ENCODE data around the gene GRIN2A. TPM values are rescaled to one million over a fixed set of nuclear protein-coding genes. Genes with fewer than 3 reads are reported as not detected.

Gene GRIN2A
- total RNA-seq, 1 experiment from 2014 or later, result 4.8 TPM

DNA sequence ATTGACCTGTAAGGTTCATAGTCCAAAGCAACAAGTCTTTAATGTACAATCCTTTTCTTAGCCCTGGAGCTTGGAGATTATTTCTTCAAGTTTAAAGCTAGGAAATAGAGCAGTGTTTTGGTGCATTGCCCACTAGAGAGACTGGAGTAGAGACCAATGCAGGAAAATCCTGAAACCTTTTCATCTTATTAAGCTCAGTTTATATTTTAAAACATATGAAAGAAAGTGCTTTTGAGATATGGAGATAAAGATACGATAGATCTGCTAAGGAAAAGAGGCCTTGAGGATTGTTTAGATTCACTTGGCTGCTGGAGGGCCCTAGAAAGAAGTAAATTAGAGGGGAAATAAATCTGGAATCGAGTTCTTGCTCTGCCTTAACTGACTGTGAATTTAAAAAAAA lies 212.0 kb downstream of the GRIN2A start:
- DNase-seq (ENCODE audit: low read depth), result no peak

DNA sequence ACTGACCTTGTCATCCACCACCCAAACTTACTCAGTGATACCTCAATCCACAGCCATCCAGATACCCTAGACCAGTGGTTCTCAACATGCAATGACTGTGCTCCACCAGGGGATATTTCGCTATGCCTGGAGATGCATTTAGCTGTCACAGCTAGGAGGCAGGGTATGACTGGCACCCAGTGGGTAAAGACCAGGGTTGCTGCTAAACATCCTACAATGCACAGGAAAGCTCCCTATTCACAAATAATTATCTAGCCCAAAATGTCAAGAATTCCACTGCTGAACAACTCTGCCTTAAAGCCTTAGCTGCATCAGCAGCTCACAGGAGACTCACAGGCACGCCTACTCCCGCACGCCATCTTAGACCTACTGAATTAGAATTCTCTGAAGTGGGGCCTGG lies 212.6 kb downstream of the GRIN2A start:
- no peak for DNase-seq (ENCODE audit: low read depth)

DNA sequence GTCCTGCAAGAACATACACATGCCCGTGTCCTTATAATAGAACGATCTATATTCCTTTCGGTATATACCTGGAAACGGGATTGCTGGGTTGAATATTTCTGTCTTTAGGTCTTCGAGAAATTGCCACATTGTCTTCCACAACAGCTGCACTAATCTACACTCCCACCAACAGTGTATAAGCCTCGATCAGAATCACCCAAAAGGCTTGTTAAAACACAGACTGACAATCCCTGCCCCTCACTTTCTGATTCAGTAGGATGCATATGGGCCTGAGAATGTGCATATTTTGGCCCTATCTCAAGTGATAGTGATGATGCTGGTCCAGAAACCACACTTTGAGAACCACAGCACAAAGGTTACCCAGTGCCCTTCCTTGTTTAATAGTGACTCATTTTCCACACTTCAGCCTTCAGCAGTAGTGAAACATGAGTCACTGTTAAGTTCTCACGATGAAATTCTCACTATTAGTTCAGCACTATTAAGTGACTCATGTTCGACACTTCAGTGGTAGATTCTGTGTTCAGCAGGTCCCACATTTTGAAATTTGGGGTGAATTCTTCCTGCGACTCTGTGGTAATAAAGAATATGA lies 215.6 kb downstream of the GRIN2A start:
- DNase-seq (ENCODE audit: low read depth), result peak; percentile 71

DNA sequence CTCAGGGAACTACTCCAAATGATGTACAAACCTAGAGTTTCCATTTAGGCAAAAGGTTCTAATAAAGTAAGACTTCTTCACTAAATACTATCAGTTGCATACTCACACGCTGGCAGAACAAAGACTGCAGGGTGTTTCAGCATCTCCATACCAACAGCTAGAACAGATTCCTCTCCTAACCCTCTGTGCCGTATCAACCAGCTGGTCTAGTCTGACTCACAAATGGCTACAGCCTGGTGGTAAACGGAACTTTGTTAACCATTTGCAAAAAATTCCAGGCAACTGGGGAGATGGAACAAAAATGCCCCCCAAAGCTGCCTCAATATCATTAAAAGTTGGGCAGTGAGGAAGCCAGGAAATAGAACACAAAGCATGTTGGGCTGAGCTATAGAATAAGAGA lies 217.1 kb downstream of the GRIN2A start:
- DNase-seq (ENCODE audit: low read depth), result peak; percentile 37

DNA sequence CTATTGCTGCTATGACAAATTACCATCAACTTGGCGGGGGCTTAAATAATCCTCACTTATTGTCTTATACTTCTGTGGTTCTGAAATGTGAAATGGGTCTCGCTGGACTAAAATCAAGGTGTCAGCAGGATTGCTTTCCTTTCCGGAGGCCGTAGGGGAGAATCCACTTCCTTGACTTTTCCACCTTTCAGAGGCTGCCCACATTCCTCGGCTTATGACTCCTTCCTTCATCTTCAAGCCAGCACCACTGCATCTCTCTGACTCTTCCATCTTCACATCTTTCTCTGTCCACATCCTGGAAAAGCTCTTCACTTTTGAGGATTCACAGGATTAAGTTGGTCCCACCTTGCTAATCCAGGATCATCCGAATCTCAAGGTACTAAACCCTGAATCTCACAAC lies 217.8 kb downstream of the GRIN2A start:
- no peak for DNase-seq (ENCODE audit: low read depth)

DNA sequence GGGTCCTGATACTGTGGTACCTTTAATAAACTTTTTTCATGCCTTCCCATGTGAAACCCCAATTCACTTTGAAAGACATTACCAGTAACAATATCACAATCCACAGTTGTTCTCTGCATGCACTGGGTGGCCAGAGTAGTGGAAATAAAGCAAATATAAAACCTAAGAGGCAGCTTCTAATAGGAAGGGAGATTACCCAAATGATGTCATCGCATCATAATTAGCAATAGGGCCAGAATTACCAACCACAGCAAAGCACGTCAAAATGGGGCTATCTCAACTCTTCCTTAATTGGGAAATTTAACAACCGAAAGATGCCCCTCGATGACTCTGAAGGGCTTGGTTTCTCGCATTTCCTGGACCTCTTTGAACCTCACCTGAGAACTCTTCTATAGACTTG lies 224.8 kb downstream of the GRIN2A start:
- DNase-seq (ENCODE audit: low read depth), result no peak

DNA sequence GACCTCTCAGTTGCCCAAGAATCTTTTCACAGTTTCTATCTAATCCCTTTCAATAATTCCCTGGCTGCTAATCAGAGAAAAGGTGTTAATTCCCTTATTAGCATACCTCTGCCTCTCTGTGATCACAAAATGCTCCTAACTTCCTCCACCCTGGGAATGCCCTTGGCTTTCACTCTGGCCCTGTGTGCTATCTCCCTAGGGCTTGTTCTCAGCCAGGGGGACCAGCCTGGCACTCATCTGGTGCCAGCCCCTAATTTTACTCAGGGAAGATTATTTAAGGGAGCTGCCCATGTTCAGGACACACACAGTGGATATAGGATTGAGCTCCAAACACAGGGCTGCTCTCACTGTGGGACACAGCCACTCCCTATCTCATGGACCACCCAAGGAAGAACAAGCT lies 225.2 kb downstream of the GRIN2A start:
- no peak for DNase-seq (ENCODE audit: low read depth)

DNA sequence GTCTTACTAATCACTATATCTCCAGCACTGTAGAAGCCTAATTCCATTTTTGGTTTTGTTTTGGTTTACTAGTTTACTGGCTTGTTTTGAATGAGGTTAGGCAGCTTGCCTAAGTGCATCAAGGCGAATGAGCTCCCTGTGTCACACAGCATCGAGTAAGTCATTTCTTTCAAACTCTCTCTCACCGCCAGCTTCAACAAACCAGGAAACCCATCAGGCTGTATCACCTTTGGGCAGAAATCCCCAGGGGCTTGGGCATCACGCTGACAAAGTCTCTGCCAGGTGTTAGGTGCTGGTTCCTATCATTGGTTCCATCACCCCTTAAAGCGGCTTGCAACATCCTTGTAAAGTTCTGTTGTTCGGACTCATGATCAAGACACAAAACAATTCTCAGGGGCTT lies 226.6 kb downstream of the GRIN2A start:
- DNase-seq (ENCODE audit: low read depth), result no peak

DNA sequence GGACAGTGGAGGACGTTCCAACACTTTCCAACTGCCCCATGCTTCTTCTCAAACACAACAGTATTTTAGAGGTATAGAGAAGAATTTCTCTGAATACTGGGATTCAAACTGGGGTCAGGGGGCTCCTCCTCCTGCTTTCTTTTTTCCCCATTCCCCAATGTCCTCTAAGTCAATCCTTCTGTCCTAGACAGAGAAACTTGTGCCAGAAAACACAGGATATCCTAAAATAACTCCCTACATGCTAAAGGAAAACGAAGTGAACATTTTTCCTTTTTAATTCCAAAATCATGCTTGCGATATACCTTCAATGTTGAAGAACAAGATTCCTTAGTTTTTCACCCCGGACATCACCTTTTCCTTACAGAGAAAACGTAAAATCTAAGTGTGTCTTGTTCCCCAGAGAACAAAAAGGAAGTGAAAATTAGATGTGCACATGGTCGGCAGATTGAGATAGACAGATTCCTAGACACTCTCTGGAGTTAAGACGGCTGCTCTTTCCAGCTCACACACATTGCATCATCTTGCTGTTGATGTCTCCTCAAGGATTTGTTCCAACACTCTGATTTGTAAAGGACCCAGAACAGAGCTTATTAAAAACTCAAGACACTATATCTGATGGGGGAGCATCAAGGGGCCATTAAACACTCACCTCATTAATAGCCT lies 228.2 kb downstream of the GRIN2A start:
- no peak for DNase-seq (ENCODE audit: low read depth)

DNA sequence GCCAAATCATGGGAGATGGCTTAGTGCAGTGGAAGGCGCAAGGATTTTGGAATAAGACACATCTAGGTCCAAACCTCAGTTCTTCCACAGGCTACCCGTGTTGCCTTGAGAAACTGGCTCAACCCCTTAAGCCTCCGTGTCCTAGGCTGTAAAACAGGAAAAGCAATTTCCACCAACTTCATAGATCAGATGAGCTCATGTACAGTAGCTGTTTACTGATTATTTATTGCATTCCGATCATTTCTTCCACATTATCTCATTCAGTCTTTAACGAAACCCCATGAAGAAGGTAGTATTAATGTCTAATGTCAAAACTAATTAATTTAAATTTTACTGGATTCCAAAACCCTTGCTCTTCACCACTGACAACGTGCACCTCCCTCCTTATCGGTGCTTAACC lies 231.6 kb downstream of the GRIN2A start:
- no peak for DNase-seq (ENCODE audit: low read depth)

DNA sequence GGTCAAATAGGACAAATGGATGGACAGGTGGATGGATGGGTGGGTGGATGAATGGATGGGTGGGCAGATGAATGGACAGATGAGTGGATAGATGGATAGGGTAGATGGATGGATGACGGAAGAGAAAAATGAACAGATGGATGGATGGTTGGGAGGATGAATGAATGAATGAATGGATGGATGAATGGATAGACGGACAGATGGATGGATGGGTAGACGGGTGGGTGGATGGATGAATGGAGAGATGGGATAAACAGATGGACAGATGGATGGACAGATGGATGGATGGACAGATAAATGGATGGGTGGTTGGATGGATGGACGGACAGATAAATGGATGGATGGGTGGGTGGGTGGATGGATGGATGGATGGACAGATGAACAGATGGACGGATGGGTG lies 232.8 kb downstream of the GRIN2A start:
- no peak for DNase-seq (ENCODE audit: low read depth)

DNA sequence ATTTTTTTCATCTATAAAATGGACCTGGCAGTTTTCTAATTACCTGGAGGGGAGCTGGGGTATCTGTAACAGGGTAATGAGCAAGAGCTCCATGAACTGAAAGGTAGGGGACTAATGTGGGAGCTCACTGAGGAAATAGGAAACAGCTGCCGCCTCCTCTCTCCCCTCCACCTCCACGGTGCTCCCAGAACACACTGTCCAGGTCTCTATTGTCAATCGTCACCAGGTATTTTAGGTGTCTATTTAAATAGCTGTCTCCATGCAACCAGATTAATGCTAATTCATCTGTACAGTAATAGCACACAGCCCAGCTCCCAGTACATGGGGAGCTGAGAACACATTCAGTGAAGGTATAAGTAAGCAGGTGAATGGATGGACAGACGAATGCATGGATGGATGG lies 233.3 kb downstream of the GRIN2A start:
- no peak for DNase-seq (ENCODE audit: low read depth)

DNA sequence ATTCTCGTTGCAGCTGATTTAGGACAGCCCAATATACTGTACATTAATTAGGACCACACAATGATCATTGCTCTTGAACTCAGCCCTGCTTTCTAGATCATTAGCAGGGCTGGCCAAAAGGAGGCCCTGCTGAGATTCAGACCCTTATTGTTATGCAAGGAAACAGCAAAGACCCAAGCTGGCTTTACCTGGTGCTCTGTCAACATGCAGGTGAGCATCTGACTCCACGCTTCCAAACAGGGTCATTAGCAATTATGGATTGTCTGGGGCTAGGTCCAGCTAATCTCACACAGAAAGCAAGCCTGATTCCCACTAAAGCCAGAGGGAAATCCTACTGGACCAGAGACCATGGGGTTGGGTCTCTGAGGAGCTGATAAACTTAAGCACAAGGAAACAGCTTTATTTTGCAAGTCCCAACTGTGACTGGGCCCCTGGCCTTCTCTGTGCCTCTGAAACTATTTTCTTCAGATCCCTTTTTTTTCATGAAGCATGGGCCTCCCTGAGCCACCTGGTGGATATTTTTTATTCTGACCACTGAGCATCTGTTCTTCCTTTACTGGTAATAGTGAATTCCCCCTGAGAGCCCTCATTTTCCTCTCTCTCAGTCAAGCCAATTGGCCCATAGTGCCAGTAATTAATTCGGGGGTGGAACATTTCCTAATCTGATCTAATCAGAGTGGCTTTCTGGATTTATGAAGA lies 236.1 kb downstream of the GRIN2A start:
- DNase-seq (ENCODE audit: low read depth), result no peak

DNA sequence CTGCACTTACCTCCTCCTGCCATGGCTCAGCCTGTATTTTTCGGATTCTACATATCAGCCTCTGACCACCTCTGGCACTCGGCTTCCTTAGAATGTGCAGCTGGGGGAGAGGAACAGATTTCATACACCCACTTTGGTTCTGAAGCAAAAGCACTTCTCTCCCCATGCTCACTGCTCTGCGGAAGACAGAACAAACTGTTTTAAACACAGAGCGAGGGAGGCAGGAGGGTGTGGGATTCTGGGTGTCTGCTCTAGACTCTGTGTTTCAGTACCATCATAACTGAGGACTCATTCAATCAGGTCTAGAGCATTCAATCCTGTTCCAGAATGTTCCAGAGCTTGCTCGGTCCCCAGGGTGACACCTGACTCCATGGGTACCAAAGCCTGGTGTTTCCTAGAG lies 239.1 kb downstream of the GRIN2A start:
- DNase-seq (ENCODE audit: low read depth), result no peak

DNA sequence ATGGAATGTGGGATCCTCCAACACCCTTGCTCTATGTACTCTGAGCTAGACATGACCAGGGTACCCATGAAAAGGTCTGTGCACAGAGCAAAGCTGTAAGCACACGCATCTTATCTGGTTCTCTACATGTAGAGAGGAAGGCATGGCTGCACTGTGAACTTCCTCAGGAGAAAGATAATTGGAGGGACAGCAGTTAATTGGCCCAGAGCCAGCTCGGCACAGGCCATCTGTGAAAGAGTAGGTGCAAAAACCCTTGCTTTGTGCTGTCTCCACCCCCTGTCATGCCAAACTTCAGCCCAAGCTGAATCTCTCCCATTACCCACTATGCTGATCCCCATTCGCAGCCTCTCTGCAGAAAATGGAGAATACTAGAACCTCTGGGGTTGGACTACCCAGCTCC lies 241.0 kb downstream of the GRIN2A start:
- no peak for DNase-seq (ENCODE audit: low read depth)

DNA sequence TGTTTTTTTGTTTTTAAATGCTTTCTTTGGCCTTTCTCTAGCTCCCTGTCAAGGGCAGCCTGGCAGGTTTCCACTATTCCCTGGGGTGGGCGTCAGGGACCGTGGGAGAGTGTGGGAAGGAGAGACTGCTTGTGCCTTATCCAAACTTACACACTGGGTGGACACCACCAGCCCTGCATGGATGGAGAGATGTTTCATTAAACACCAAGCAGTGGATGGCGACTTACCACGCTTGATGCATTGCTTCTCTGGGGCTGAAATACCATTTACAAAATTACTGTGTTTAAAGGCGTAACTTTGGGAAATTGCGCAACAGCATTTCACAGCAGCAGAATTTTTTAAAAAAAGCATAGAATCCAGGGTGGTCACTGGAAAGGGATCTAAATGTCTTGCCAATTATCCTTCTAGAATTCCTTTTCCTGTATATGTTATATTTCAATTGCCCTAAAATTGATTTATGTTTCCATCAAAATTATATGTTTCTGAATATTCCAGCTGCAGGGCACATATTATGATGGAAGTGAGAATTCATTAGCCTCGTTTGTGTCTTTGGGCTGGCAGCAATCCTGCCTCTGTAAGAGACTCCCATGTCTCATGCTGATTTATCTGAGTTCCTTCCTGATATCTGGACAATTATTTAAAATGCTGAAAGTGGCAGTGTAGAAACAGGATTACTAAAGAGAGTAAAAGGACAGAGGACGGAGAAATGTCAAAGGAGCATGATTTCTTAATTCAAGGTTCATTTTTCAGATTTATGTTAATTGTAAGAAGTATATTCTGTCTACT lies 247.3 kb downstream of the GRIN2A start:
- no peak for DNase-seq (ENCODE audit: low read depth)

DNA sequence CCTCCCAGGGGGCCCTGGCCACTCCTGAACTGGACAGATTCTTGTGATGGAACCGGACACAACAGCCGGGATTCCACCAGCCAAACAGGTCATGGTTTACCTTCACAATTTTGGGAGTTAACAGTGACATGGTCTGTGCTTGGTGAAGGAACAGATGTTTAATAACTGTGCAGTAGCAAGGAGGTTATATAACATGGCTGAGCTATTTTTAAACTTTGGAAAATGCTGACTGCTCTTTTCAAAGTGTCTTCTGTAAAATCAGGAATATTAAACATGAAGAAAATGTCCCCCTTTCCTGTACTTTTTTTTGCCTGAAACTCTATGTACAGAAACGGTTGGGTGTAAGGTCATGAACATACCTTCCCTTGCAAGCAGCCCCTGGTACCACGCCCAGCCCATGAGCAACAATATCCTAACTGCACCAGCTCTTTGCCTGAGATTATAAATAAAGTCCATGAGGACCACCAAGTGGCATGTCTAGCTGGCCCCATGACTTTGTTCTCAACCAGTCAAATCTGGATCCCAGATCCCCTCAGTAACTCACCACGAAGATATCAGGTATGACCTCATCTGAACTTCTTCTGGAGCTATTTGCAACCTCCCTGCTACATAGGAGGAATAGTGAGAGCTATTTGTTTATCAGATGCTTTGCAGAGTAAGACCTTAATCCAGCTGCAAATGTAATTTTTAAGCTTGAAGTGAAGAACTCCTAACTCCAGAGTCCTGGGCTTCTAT lies 249.1 kb downstream of the GRIN2A start:
- no peak for DNase-seq (ENCODE audit: low read depth)

DNA sequence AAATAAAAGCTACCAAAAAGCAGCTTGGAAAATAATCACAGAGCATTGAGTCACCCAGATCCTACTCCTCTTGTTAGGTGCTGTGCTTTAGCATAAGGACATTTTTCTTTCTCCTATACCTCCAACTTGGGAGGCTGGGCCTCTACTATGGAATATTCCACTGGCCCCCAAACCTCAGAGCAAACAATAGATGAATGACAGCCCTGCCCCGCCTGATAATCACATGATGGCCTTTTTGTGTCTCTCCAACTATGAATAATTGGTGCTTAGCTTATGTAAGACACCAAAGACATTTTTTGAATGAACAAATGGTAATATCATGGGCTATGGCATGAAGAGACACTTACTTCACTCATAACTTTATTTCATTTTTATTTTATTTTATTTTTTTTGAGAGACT lies 250.2 kb downstream of the GRIN2A start:
- DNase-seq (ENCODE audit: low read depth), result no peak

DNA sequence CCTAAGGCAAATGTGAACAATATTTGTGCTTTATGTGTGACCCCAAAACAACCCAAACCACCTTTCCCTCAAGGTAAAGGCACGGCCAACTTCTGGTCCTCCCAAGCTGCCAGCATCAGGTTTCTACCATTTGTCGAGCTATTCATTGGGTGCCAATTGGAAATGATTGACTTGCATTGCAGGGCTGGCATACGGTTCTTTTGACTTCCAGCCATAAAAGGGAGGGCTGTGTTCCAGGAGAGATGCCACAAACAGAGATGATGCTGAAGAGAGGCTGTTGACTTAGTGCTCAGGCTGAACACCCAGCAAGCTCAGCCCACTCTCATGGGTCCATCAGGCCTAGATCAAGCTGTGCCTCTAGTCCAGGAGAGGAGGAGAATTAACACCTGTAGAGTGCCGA lies 252.4 kb downstream of the GRIN2A start:
- DNase-seq (ENCODE audit: low read depth), result no peak

DNA sequence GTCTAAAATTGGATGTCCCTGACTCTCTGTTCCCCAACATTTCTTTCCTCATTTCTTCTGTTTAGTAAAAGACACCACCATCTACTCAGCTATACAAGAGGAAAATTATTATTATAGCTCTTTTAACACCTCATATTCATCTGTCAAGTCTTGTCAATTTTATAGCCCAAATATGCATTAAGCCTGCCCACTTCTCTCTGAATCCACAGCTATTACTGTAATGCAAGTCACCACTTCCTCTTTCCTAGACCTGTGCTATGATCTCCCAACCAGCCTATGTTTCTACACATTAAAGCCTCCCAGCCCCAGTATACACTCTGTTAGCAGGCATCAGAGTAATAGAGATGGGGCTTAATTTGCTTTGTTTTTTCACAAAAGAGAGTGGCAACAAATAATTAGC lies 252.9 kb downstream of the GRIN2A start:
- no peak for DNase-seq (ENCODE audit: low read depth)

DNA sequence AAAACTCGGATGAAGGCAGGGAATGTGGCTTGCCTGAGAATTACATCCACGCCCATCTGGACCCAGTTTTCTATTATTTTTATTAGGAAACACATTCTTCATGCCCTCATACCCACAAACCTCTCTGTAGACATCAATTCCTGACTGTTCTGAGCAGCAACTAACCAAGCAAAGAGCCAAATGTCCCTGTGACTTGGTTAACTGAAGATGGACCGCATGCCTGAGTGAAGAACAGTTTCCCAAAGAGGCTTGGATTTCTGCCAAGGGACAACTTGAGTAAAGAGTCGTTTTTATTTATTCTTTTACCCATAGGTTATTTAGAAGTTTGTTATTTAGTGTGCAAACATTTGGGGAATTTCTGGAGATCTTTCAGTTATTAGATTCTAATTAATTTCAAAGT lies 259.8 kb downstream of the GRIN2A start:
- no peak for DNase-seq (ENCODE audit: low read depth)

DNA sequence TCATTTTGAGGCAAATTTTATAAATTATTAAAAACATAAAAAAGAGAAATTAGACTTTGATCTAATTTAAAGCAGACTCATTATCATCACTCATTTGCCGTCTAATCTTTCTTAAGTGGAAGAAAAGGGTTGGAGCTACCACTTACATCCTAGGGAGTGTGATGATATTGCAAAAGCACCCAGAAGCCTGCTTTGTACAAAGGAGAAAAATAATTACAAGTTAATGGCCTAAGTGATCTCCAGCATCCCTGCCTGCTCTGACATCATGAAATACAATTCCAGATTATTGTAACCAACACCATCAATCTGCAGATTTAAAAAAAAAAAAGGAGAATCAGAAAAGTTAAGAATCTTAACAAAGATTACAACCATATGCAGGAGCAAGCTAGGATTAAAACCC lies 260.2 kb downstream of the GRIN2A start:
- DNase-seq (ENCODE audit: low read depth), result no peak

All from Daoy (cell line).